ENCODE results near the gene LRGUK.
A peak's percentile ranks its signal among the peaks of the same experiment; 100 is the strongest.

Gene LRGUK

GRCh38 chr7:134201569-134202261 lies 74.6 kb downstream of the LRGUK start:
- Histone ChIP-seq H3K27ac (replicated peaks; ENCODE audit: low read length) (no peak overlapping the region), H2BK15ac (ENCODE audit: low read length) (no peak overlapping the region), H3K36me3 (replicated peaks in 1 of 2; ENCODE audit: control insufficient read depth in 2 of 2, insufficient read depth in 2 of 2, low read length in 2 of 2) (no peaks in the 10 kb centered on the region), H2BK120ac (ENCODE audit: low read depth, low read length) (no peak overlapping the region), H3K79me1 (ENCODE audit: low read depth, low read length) (no peaks in the 10 kb centered on the region), H3K9me3 (replicated peaks in 1 of 2; ENCODE audit: control insufficient read depth in 2 of 2, insufficient read depth in 1 of 2, low read depth in 1 of 2, low read length in 2 of 2) (no peaks in the 10 kb centered on the region), H2BK12ac (ENCODE audit: low read length) (no peak overlapping the region), H3K4me1 (ENCODE audit: control insufficient read depth in 2 of 2, insufficient read depth in 1 of 2, low read depth in 1 of 2, low read length in 2 of 2) (peaks cover 0 to 1% of the 10 kb centered on the region in 2 donors), H2AFZ (ENCODE audit: low read length) (no peak overlapping the region), H4K8ac (ENCODE audit: low read depth, low read length) (no peak overlapping the region), H3K14ac (ENCODE audit: low read length) (no peak overlapping the region), H3K4ac (ENCODE audit: low read length) (no peak overlapping the region), H2BK5ac (ENCODE audit: low read length) (no peak overlapping the region), H4K91ac (ENCODE audit: low read depth, low read length, poor library complexity) (no peak overlapping the region), H3K18ac (ENCODE audit: low read length) (no peak overlapping the region), H3K27me3 (ENCODE audit: control insufficient read depth in 3 of 3, insufficient read depth in 3 of 3, low read depth in 1 of 3, low read length in 3 of 3) (no peaks in the 10 kb centered on the region), H3K4me3 (ENCODE audit: low read length in 2 of 2) (no peak overlapping the region), H2AK5ac (ENCODE audit: low read depth, low read length) (no peak overlapping the region), H3K23ac (ENCODE audit: low read depth, low read length, poor library complexity) (no peak overlapping the region), H3K9ac (ENCODE audit: low read depth, low read length, poor library complexity) (no peak overlapping the region), H3K4me2 (ENCODE audit: insufficient read depth, low read length, poor library complexity, severe bottlenecking) (no peak overlapping the region)
- no peak for DNase-seq (ENCODE audit: low spot score)
- no CpG with 5 or more reads among the region's 7 CpGs for WGBS, 2 donors (ENCODE audit: extremely low coverage in 2 of 2, insufficient read length in 2 of 2, insufficient replicate concordance in 1 of 2)

GRCh38 chr7:134203186-134203889 lies 76.2 kb downstream of the LRGUK start:
- Histone ChIP-seq H3K18ac (ENCODE audit: low read length) (no peak overlapping the region), H3K4me1 (ENCODE audit: control insufficient read depth in 2 of 2, insufficient read depth in 1 of 2, low read depth in 1 of 2, low read length in 2 of 2) (no peaks in the 10 kb centered on the region), H3K23ac (ENCODE audit: low read depth, low read length, poor library complexity) (no peak overlapping the region), H3K36me3 (replicated peaks in 1 of 2; ENCODE audit: control insufficient read depth in 2 of 2, insufficient read depth in 2 of 2, low read length in 2 of 2) (no peaks in the 10 kb centered on the region), H2BK120ac (ENCODE audit: low read depth, low read length) (no peak overlapping the region), H3K4me2 (ENCODE audit: insufficient read depth, low read length, poor library complexity, severe bottlenecking) (no peak overlapping the region), H4K8ac (ENCODE audit: low read depth, low read length) (no peak overlapping the region), H2AFZ (ENCODE audit: low read length) (no peak overlapping the region), H3K27ac (replicated peaks; ENCODE audit: low read length) (no peak overlapping the region), H2BK12ac (ENCODE audit: low read length) (no peak overlapping the region), H2AK5ac (ENCODE audit: low read depth, low read length) (no peak overlapping the region), H2BK5ac (ENCODE audit: low read length) (no peak overlapping the region), H3K4me3 (ENCODE audit: low read length in 2 of 2) (no peak overlapping the region), H3K4ac (ENCODE audit: low read length) (no peak overlapping the region), H4K91ac (ENCODE audit: low read depth, low read length, poor library complexity) (no peak overlapping the region), H2BK15ac (ENCODE audit: low read length) (no peak overlapping the region), H3K27me3 (ENCODE audit: control insufficient read depth in 3 of 3, insufficient read depth in 3 of 3, low read depth in 1 of 3, low read length in 3 of 3) (no peaks in the 10 kb centered on the region), H3K9ac (ENCODE audit: low read depth, low read length, poor library complexity) (no peak overlapping the region), H3K14ac (ENCODE audit: low read length) (no peak overlapping the region), H3K9me3 (replicated peaks in 1 of 2; ENCODE audit: control insufficient read depth in 2 of 2, insufficient read depth in 1 of 2, low read depth in 1 of 2, low read length in 2 of 2) (no peaks in the 10 kb centered on the region), H3K79me1 (ENCODE audit: low read depth, low read length) (no peaks in the 10 kb centered on the region)
- no peak for DNase-seq (ENCODE audit: low spot score)
- WGBS, 2 donors (ENCODE audit: extremely low coverage in 2 of 2, insufficient read length in 2 of 2, insufficient replicate concordance in 1 of 2) = no CpG with 5 or more reads among the region's 4 CpGs

GRCh38 chr7:134209322-134210015 lies 82.3 kb downstream of the LRGUK start:
- H3K4me3 ChIP-seq (ENCODE audit: low read length in 2 of 2) = no peak overlapping the region
- no peak for DNase-seq (ENCODE audit: low spot score)
- H3K18ac ChIP-seq (ENCODE audit: low read length) = peak overlapping the region; percentile 38
- H3K9ac ChIP-seq (ENCODE audit: low read depth, low read length, poor library complexity) = no peak overlapping the region
- no peak overlapping the region for H3K4ac ChIP-seq (ENCODE audit: low read length)
- no peak overlapping the region for H3K4me2 ChIP-seq (ENCODE audit: insufficient read depth, low read length, poor library complexity, severe bottlenecking)
- H2BK15ac ChIP-seq (ENCODE audit: low read length) = no peak overlapping the region
- H2AK5ac ChIP-seq (ENCODE audit: low read depth, low read length) = peak overlapping the region; percentile 37
- peak overlapping the region; percentile 73 for H3K23ac ChIP-seq (ENCODE audit: low read depth, low read length, poor library complexity)
- peaks cover 0 to 9% (median 0%) of the 10 kb centered on the region in 3 experiments for H3K27me3 ChIP-seq (ENCODE audit: control insufficient read depth in 3 of 3, insufficient read depth in 3 of 3, low read depth in 1 of 3, low read length in 3 of 3)
- H3K27ac ChIP-seq (replicated peaks; ENCODE audit: low read length) = no peak overlapping the region
- no peaks in the 10 kb centered on the region for H3K4me1 ChIP-seq (ENCODE audit: control insufficient read depth in 2 of 2, insufficient read depth in 1 of 2, low read depth in 1 of 2, low read length in 2 of 2)
- peak overlapping the region; percentile 24 for H2BK5ac ChIP-seq (ENCODE audit: low read length)
- peak overlapping the region; percentile 10 for H2BK12ac ChIP-seq (ENCODE audit: low read length)
- no peaks in the 10 kb centered on the region for H3K9me3 ChIP-seq (replicated peaks in 1 of 2; ENCODE audit: control insufficient read depth in 2 of 2, insufficient read depth in 1 of 2, low read depth in 1 of 2, low read length in 2 of 2)
- H4K91ac ChIP-seq (ENCODE audit: low read depth, low read length, poor library complexity) = no peak overlapping the region
- H4K8ac ChIP-seq (ENCODE audit: low read depth, low read length) = no peak overlapping the region
- H3K79me1 ChIP-seq (ENCODE audit: low read depth, low read length) = no peaks in the 10 kb centered on the region
- H2BK120ac ChIP-seq (ENCODE audit: low read depth, low read length) = no peak overlapping the region
- H3K36me3 ChIP-seq (replicated peaks in 1 of 2; ENCODE audit: control insufficient read depth in 2 of 2, insufficient read depth in 2 of 2, low read length in 2 of 2) = no peaks in the 10 kb centered on the region
- H2AFZ ChIP-seq (ENCODE audit: low read length) = peak overlapping the region; percentile 22
- no CpG with 5 or more reads among the region's 16 CpGs for WGBS, 2 donors (ENCODE audit: extremely low coverage in 2 of 2, insufficient read length in 2 of 2, insufficient replicate concordance in 1 of 2)
- H3K14ac ChIP-seq (ENCODE audit: low read length) = no peak overlapping the region

GRCh38 chr7:134210227-134210626 lies 83.1 kb downstream of the LRGUK start:
- no peaks in the 10 kb centered on the region for H3K79me1 ChIP-seq (ENCODE audit: low read depth, low read length)
- peaks cover 0 to 13% (median 0%) of the 10 kb centered on the region in 3 experiments for H3K27me3 ChIP-seq (ENCODE audit: control insufficient read depth in 3 of 3, insufficient read depth in 3 of 3, low read depth in 1 of 3, low read length in 3 of 3)
- H4K91ac ChIP-seq (ENCODE audit: low read depth, low read length, poor library complexity) = no peak overlapping the region
- no peak overlapping the region for H3K27ac ChIP-seq (replicated peaks; ENCODE audit: low read length)
- H3K36me3 ChIP-seq (replicated peaks in 1 of 2; ENCODE audit: control insufficient read depth in 2 of 2, insufficient read depth in 2 of 2, low read length in 2 of 2) = no peaks in the 10 kb centered on the region
- peak overlapping the region; percentile 4 for H2BK5ac ChIP-seq (ENCODE audit: low read length)
- H3K4me2 ChIP-seq (ENCODE audit: insufficient read depth, low read length, poor library complexity, severe bottlenecking) = no peak overlapping the region
- no peak overlapping the region for H3K23ac ChIP-seq (ENCODE audit: low read depth, low read length, poor library complexity)
- H2BK12ac ChIP-seq (ENCODE audit: low read length) = no peak overlapping the region
- no CpG with 5 or more reads among the region's 8 CpGs for WGBS, 2 donors (ENCODE audit: extremely low coverage in 2 of 2, insufficient read length in 2 of 2, insufficient replicate concordance in 1 of 2)
- no peaks in the 10 kb centered on the region for H3K9me3 ChIP-seq (replicated peaks in 1 of 2; ENCODE audit: control insufficient read depth in 2 of 2, insufficient read depth in 1 of 2, low read depth in 1 of 2, low read length in 2 of 2)
- H2BK120ac ChIP-seq (ENCODE audit: low read depth, low read length) = no peak overlapping the region
- H3K9ac ChIP-seq (ENCODE audit: low read depth, low read length, poor library complexity) = no peak overlapping the region
- H3K14ac ChIP-seq (ENCODE audit: low read length) = no peak overlapping the region
- H2AK5ac ChIP-seq (ENCODE audit: low read depth, low read length) = peak overlapping the region; percentile 37
- no peak for DNase-seq (ENCODE audit: low spot score)
- H4K8ac ChIP-seq (ENCODE audit: low read depth, low read length) = no peak overlapping the region
- H2BK15ac ChIP-seq (ENCODE audit: low read length) = no peak overlapping the region
- no peaks in the 10 kb centered on the region for H3K4me1 ChIP-seq (ENCODE audit: control insufficient read depth in 2 of 2, insufficient read depth in 1 of 2, low read depth in 1 of 2, low read length in 2 of 2)
- no peak overlapping the region for H3K4me3 ChIP-seq (ENCODE audit: low read length in 2 of 2)
- H3K18ac ChIP-seq (ENCODE audit: low read length) = peak overlapping the region; percentile 57
- H3K4ac ChIP-seq (ENCODE audit: low read length) = no peak overlapping the region
- no peak overlapping the region for H2AFZ ChIP-seq (ENCODE audit: low read length)

All from neuronal stem cell (in vitro differentiated cells).